ENCODE data around the gene ATP13A4.

- TF ChIP-seq, protein P1, sequence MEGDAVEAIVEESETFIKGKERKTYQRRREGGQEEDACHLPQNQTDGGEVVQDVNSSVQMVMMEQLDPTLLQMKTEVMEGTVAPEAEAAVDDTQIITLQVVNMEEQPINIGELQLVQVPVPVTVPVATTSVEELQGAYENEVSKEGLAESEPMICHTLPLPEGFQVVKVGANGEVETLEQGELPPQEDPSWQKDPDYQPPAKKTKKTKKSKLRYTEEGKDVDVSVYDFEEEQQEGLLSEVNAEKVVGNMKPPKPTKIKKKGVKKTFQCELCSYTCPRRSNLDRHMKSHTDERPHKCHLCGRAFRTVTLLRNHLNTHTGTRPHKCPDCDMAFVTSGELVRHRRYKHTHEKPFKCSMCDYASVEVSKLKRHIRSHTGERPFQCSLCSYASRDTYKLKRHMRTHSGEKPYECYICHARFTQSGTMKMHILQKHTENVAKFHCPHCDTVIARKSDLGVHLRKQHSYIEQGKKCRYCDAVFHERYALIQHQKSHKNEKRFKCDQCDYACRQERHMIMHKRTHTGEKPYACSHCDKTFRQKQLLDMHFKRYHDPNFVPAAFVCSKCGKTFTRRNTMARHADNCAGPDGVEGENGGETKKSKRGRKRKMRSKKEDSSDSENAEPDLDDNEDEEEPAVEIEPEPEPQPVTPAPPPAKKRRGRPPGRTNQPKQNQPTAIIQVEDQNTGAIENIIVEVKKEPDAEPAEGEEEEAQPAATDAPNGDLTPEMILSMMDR (conservative IDR thresholded peaks at IDR 0.05), result no peak
- no peak for TF ChIP-seq ZFX (IDR thresholded peaks at IDR 0.05)
Measured at GRCh38 chr3:193546129-193546528, 8.6 kb downstream of the ATP13A4 start.
